Measurements from ENCODE around the gene WNT3.

WNT3 gene

GRCh38 chr17:46833840-46834208, 15.3 kb upstream of the WNT3 start:
- no peak for DNase-seq

DNA sequence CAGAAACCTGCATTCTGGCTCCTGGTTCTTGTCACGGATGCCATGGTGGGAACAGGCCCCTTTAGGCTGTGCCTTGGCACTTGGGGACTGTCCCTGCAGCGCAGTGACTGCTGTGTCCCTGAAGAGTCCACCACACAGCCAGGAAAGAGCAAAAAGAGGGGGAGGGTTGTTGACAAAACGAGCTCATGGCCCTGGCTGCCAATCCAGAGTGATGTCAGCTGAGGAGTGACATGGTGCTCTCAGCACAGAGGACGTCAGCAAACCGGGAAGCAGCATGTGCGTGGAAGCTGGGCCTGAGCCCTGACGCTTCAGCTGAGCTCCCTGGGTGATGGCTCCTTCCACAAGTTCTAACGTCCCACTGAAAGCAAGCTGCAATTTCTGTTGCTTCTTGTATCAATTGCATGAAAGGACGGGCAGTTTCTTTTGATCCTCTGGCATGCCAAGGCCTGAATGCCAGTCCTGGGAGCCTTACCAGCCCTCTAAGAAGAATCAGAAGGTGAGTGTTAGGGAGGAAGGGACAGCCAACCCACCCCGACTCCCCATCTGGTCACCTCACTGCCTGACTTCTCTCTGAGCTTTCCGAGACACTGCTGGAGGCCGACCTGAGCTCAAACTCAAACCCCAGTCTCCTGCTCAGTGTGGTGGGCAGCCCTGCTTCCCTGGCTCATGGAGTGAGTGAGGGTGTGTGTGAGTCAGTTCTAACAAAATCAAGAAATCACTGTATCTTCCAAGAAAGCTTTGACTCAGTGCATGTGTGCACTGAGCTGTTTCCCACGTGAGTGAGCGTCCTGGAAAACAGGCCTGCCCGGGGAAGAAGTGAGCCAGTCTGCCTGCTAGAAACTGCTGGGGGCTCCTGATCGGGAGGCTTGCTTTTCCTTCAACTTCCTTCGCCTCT, 14.7 kb upstream of the WNT3 start:
- no peak for DNase-seq

GRCh38 chr17:46832331-46832821, 13.9 kb upstream of the WNT3 start:
- no peak for DNase-seq

DNA sequence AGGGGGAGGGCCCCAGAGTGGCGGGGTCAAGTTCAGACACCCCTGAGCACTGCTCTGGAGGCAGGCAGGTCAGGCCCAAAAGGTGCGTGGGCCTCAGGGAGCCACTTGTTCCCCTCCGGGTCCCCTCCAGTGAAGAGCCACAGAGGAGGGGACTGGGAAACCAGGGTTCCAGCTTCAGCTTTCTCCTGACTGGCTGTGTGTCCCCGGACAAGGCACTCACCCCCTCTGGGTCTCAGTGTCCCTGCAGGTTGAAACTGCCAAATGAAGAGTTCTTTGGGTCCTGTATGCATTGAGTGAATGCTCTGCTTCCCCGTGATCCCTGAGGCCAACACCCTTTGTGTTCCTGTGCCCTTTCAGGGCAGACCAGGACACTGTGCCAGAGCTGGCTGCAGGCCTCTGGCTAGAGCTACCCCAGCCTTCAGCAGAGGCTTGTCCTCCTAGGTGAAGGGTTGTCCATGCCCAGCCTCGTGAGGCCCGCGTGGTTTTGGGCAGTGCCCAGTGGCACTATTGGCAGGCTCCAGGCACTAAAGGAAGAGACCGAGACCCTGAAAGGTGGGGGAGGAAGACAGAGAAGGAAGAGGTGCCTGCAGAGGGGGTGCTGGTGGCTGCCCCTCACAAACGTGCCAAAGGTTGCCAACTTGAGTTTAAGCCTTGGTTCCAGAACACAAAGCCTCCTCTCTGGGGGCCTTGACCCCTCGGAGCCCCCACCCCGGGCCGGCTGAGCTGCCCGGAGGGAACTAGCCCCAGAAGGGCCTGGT, 13.3 kb upstream of the WNT3 start:
- DNase-seq, result no peak

- no peak for DNase-seq
These were observed 8.8 kb upstream of the WNT3 start for GRCh38 chr17:46827274-46827673.

DNA sequence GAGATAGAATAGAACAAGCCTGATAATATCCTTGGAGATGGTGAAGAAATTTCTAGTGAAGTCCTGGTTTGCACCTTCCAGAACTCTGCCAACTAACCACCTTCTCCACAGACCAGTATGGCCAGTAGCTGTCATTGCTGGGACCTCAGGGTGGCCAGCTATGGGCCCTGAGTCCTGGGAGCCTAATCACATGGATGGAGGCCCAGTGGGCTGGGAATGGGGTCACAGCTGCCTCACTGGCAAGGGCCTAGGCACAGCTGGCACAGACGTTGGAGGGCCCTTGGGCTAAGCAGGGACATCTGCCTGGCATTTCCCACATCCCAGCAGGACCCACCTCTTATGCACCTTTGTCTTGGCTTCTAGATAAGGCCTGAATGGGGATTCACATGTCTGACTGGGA, 7.6 kb upstream of the WNT3 start:
- no peak for DNase-seq

- DNase-seq, result no peak
These were observed 5.2 kb upstream of the WNT3 start for GRCh38 chr17:46823657-46824056.

- no peak for DNase-seq
These were observed 4.0 kb upstream of the WNT3 start for GRCh38 chr17:46822388-46822921.

DNA sequence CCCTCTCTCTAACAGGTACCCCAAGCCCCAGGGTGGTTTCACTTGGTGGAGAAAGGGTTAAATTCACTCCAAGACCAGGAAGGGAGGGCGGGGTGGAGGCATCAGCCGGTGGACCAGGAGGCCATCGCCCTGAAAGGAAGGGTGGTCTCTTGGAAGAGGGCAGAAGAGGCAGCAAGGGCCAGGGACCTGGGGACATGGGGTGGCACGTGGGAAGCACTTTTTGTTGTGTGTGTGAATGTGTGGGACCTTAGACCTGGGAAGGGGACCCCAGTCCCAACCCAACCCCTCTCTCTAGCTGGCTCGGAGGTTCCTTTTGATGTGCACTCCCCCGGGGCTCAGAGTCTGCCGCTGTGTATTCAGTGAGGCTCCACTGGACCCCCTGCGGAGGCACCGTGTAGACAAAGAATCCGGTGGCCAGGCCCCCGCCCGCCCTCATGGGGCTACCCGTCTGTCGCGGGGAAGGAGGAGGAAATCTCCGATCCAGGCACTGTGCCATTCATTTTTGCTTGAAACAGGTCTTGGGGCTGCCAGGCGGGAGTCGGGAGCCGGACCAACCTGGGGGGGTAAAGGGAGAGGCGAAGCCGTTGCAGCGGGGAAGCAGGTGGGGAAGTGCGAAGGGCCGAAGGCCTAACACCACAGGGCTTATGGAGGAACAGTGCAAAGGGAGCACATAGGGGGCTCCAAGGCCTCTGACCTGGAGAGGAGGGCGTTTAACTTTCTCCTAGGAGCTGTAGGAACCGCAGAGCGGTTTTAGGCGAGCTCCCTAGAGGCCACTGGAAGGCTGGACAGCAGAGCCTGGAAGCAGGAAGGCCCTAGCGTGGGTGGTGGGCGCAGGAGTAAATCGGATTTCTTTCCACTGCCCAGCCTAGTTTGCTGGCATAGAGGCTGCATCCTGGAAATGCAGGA, 3.2 kb upstream of the WNT3 start:
- DNase-seq, result no peak

DNA sequence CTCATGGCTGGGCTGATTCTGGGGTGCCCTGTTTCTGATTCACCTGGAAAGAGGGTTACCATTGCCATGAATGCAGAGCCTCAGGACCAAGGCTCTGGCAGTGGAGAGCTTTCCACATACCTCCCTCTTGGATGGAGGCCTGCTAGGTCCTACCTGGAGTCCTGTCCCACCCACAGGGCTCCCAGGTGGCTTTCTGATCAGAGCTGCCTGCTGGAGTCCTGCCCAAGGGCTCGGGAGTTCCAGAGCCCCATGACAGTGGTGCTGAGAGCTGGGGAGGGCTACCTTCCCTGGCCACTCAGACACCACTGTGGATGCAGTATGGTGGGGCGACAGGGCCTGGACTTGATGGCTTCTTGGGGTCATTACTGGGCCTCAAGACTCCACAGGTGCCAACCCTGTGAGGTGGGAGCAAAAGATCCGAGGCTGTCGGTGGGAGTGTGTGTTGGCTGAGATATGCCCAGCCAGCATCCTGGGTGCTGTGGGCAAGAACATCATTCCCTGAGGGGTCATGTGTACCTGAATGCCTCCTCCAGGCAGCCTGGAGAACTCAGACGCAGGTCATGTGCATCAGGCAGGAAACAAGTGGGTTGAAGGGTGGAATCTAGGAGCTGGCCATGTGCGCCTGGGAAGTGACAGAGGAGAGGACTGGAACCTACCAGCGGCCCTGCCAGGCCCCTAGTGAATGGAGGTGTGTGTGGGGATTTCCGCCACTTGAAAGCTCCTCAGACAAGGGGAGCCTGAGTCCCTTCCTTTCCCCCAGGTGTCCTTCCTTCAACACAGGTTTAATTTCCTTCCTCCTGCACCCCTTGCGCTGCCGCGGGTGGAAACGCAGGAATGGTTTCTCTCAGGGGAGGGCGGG, 2.3 kb upstream of the WNT3 start:
- DNase-seq, result no peak

DNA sequence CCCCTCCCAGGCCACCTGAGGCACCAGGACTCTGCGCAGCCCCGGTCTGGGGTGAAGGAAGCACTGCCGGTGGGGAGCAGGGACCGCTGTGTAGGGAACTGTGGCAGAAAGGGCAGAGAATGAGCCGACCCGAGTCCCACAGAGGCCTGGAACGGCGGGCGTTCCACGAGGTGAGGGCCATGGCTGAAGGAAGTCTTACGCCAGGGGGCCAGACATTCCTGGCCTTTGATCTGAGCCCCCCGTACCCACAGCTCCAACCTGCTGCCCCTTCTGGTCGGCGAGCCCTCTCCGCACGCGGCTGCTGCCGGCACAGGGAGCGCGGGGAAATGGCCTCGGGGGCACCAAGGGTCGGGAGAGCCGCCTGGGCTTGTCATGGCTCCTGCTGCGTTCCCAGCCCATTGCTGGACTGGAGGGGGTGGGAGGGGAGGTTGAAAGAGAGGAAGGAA, 1.4 kb upstream of the WNT3 start:
- no peak for DNase-seq

DNA sequence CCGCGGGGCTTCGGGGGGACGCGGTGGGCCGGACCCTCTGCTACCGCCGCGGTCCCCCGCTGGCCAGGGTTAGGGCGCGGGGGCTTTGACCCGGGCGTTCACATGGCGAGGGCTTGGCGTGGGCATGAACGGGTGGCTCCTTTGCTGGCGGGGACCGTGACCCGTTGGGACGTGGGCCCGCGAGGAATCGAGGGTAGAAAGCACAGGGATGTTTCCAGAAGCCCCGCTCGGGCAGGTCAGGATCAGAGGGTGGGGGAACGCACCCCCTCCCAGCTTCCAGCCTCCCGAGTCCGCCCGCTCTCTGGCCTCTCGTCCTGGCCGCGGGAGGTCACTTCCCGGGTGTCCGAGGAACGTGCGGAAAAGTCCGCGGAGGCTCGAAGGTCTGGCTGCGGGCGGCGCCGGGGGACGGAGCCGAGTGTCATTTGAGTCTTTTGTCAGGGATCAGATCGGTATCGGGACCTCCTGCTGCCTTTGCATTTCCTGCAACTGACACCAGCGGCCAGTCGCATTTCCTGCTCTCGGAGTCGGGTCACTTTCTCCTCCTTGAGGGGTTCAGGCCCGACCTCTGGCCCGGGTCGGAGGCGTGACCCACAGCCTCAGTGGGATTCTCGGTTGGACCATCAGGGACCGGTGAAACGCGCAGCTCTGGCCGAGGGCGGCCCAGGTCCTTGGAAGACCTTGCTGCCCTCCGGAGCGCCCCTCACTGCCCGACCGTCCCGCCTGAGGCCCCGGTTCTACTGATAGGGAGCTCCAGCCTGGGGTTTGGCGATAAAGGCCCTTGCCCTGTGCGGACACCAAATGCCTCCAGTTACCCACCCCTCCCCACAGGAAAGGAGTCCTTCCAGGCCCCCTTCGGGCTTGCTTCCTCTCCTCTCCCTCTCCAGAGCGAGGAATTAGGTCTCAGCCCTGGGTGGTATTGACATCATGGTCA, 702 bp upstream of the WNT3 start:
- DNase-seq, result no peak

DNA sequence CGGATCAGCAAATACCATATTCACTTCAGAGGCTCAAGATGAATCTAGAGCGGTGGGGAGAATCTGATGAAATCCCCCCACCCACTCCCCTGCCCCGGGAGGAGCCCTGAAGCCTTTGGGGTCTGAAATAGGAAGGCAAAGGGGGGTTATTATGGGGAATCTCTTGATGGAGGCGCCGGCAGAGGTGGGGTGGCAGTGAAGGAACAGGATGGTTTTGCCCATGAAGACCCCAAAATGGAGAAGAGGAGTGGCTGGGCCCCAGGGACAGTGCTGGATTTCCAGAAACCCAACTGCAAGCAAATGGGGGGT, 637 bp downstream of the WNT3 start:
- no peak for DNase-seq

- DNase-seq, result no peak
These were observed 1.2 kb downstream of the WNT3 start for GRCh38 chr17:46817151-46817900.

GRCh38 chr17:46815474-46816353, 2.8 kb downstream of the WNT3 start:
- DNase-seq, result no peak

- DNase-seq, result no peak
These were observed 4.0 kb downstream of the WNT3 start for GRCh38 chr17:46814446-46814845.

GRCh38 chr17:46813920-46814319, 4.6 kb downstream of the WNT3 start:
- no peak for DNase-seq

- no peak for DNase-seq
These were observed 5.7 kb downstream of the WNT3 start for GRCh38 chr17:46812624-46813318.
